Measurements from ENCODE around the gene MYL1.

- TF ChIP-seq CTCF (conservative IDR thresholded peaks at IDR 0.05 in 1 of 2, IDR thresholded peaks at IDR 0.05 in 1 of 2; ENCODE audit: extremely low read depth in 1 of 2, insufficient read depth in 1 of 2, low read depth in 1 of 2, low read length in 2 of 2), result no peak
- no peak for TF ChIP-seq EZH2 (IDR thresholded peaks at IDR 0.05; ENCODE audit: borderline replicate concordance, low read length)
Measured at GRCh38 chr2:210324458-210324857, 9.5 kb upstream of the MYL1 start.

All from mammary epithelial cell (primary cell).